Measurements from ENCODE around the gene ANKMY2.
A peak's percentile ranks its signal among the peaks of the same experiment; 100 is the strongest.

The ANKMY2 gene

DNA sequence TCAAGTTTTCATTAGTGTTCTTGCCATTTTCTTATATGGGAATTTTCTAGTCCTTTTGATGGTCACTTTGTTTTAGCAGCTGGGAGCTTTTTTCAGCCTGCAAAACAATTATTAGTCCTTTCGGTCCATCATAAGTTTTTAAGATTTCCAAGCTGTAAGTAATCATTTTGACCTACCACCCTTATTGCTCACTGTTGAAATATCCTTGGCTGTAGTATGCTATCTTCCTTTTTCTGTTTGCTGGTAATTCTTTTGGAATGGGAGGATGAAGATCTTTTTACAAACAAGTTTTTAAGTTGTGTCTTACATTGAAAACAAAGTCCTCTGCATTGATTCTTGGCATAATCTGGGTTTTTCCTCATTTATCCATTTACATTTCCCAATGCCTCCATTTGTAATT lies 24.5 kb upstream of the ANKMY2 start:
- H2AFZ ChIP-seq (ENCODE audit: low read depth, low read length): no peak overlapping the region
- no peak overlapping the region for H3K18ac ChIP-seq (ENCODE audit: low read depth in 1 of 2, low read length in 2 of 2)
- no peak overlapping the region for H2BK5ac ChIP-seq (ENCODE audit: low read depth, low read length, poor library complexity, severe bottlenecking)
- H3K27me3 ChIP-seq (ENCODE audit: control insufficient read depth in 1 of 2, insufficient read depth in 1 of 2, low read length in 2 of 2): no peaks in the 10 kb centered on the region
- H3K79me1 ChIP-seq (replicated peaks; ENCODE audit: low read length, poor library complexity, severe bottlenecking): peaks cover 10% of the 10 kb centered on the region
- no peak overlapping the region for H4K91ac ChIP-seq (ENCODE audit: low read length)
- H3K14ac ChIP-seq (ENCODE audit: low read length in 2 of 2): no peak overlapping the region
- no peaks in the 10 kb centered on the region for H3K9me3 ChIP-seq (ENCODE audit: control insufficient read depth, low read length)
- H3K23ac ChIP-seq (ENCODE audit: low read length in 2 of 2): no peak overlapping the region
- peaks cover 8 to 21% of the 10 kb centered on the region in 2 experiments for H3K36me3 ChIP-seq (ENCODE audit: control insufficient read depth in 1 of 2, insufficient read depth in 2 of 2, low read depth in 1 of 2, low read length in 2 of 2)
- DNase-seq: peak; percentile 49
- no peak overlapping the region for H4K8ac ChIP-seq (ENCODE audit: low read length)
- peak overlapping the region; percentile 90 for H3K9ac ChIP-seq (ENCODE audit: low read length)
- 63% methylated on average over 1 of the region's 1 CpG for WGBS
- H3K4me1 ChIP-seq (ENCODE audit: control insufficient read depth, insufficient read depth, low read depth, low read length): peaks cover 5% of the 10 kb centered on the region
- peak overlapping the region in 1 of 2 experiments; percentile 48 for H3K4me3 ChIP-seq (ENCODE audit: insufficient read depth in 1 of 2, low read depth in 1 of 2, low read length in 2 of 2)
- no peak overlapping the region for H2BK12ac ChIP-seq (ENCODE audit: low read length in 2 of 2)
- H2BK15ac ChIP-seq (ENCODE audit: low read depth, poor library complexity, severe bottlenecking): no peak overlapping the region
- no peak overlapping the region for H2BK120ac ChIP-seq (ENCODE audit: low read depth, low read length)
- H3K27ac ChIP-seq (ENCODE audit: low read length, poor library complexity, severe bottlenecking): no peak overlapping the region
- no peak overlapping the region for H3K4ac ChIP-seq (ENCODE audit: low read depth in 1 of 2, low read length in 2 of 2)
- no peak overlapping the region for H2AK5ac ChIP-seq (ENCODE audit: low read length, severe bottlenecking)
- H3K4me2 ChIP-seq (ENCODE audit: low read length, poor library complexity, severe bottlenecking): no peak overlapping the region

DNA sequence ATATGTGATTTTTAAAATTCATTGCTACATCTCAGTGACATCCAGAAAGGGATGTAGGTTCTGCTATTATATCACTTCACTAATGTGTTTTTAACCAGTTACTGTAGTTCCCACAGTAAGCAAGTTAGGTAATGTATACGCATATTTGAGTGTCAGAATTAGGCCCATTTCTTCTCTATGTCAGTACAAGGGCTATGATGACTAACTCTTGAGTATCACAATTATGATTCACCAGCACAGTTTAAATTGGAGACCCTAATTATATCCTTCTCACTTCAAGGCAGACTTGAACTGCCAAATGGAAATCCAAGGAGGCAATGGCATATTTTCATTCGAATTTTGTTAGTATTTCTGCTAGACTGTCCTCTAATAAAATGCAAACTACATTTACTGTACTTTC lies 24.0 kb upstream of the ANKMY2 start:
- Histone ChIP-seq H3K4me1 (ENCODE audit: control insufficient read depth, insufficient read depth, low read depth, low read length) (peaks cover 5% of the 10 kb centered on the region), H3K14ac (ENCODE audit: low read length in 2 of 2) (no peak overlapping the region), H2AK5ac (ENCODE audit: low read length, severe bottlenecking) (no peak overlapping the region), H3K18ac (ENCODE audit: low read depth in 1 of 2, low read length in 2 of 2) (no peak overlapping the region), H3K9me3 (ENCODE audit: control insufficient read depth, low read length) (no peaks in the 10 kb centered on the region), H3K27me3 (ENCODE audit: control insufficient read depth in 1 of 2, insufficient read depth in 1 of 2, low read length in 2 of 2) (no peaks in the 10 kb centered on the region), H3K27ac (ENCODE audit: low read length, poor library complexity, severe bottlenecking) (no peak overlapping the region), H3K79me1 (replicated peaks; ENCODE audit: low read length, poor library complexity, severe bottlenecking) (peaks cover 10% of the 10 kb centered on the region), H3K9ac (ENCODE audit: low read length) (peak overlapping the region; percentile 90), H4K91ac (ENCODE audit: low read length) (no peak overlapping the region), H2BK15ac (ENCODE audit: low read depth, poor library complexity, severe bottlenecking) (no peak overlapping the region), H3K23ac (ENCODE audit: low read length in 2 of 2) (no peak overlapping the region), H2BK120ac (ENCODE audit: low read depth, low read length) (no peak overlapping the region), H3K36me3 (ENCODE audit: control insufficient read depth in 1 of 2, insufficient read depth in 2 of 2, low read depth in 1 of 2, low read length in 2 of 2) (peaks cover 8 to 19% of the 10 kb centered on the region in 2 experiments), H2BK5ac (ENCODE audit: low read depth, low read length, poor library complexity, severe bottlenecking) (no peak overlapping the region), H4K8ac (ENCODE audit: low read length) (no peak overlapping the region), H2BK12ac (ENCODE audit: low read length in 2 of 2) (no peak overlapping the region), H3K4ac (ENCODE audit: low read depth in 1 of 2, low read length in 2 of 2) (no peak overlapping the region), H3K4me3 (ENCODE audit: insufficient read depth in 1 of 2, low read depth in 1 of 2, low read length in 2 of 2) (peak overlapping the region in 1 of 2 experiments; percentile 48), H2AFZ (ENCODE audit: low read depth, low read length) (no peak overlapping the region), H3K4me2 (ENCODE audit: low read length, poor library complexity, severe bottlenecking) (no peak overlapping the region)
- 79% methylated on average over 2 of the region's 2 CpGs for WGBS
- DNase-seq: peak; percentile 71

DNA sequence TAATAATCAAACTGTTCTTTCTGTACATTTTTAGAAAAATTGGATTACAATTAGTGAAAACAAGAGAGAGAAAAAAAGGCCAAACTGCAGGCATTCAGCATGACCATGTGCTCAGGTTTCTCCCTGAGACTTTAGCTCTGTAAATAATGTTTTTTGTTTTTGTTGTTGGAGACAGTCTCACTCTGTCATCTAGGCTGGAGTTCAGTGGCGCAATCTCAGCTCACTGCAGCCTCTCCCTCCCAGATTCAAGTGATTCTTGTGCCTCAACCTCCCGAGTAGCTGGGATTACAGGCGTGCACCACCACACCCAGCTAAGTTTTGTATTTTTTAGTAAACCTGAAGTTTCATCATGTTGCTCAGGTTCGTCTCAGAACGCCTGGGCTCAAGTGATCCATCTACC lies 23.4 kb upstream of the ANKMY2 start:
- peak overlapping the region; percentile 90 for H3K9ac ChIP-seq (ENCODE audit: low read length)
- H3K36me3 ChIP-seq (ENCODE audit: control insufficient read depth in 1 of 2, insufficient read depth in 2 of 2, low read depth in 1 of 2, low read length in 2 of 2): peaks cover 8 to 17% of the 10 kb centered on the region in 2 experiments
- no peak overlapping the region for H3K4me2 ChIP-seq (ENCODE audit: low read length, poor library complexity, severe bottlenecking)
- H3K79me1 ChIP-seq (replicated peaks; ENCODE audit: low read length, poor library complexity, severe bottlenecking): peaks cover 11% of the 10 kb centered on the region
- no peak overlapping the region for H2AK5ac ChIP-seq (ENCODE audit: low read length, severe bottlenecking)
- no peak overlapping the region for H3K4ac ChIP-seq (ENCODE audit: low read depth in 1 of 2, low read length in 2 of 2)
- no peak overlapping the region for H4K8ac ChIP-seq (ENCODE audit: low read length)
- peaks cover 5% of the 10 kb centered on the region for H3K4me1 ChIP-seq (ENCODE audit: control insufficient read depth, insufficient read depth, low read depth, low read length)
- H3K14ac ChIP-seq (ENCODE audit: low read length in 2 of 2): no peak overlapping the region
- H2AFZ ChIP-seq (ENCODE audit: low read depth, low read length): no peak overlapping the region
- H3K27me3 ChIP-seq (ENCODE audit: control insufficient read depth in 1 of 2, insufficient read depth in 1 of 2, low read length in 2 of 2): no peaks in the 10 kb centered on the region
- peak overlapping the region in 1 of 2 experiments; percentile 54 for H3K4me3 ChIP-seq (ENCODE audit: insufficient read depth in 1 of 2, low read depth in 1 of 2, low read length in 2 of 2)
- H4K91ac ChIP-seq (ENCODE audit: low read length): peak overlapping the region; percentile 27
- H3K9me3 ChIP-seq (ENCODE audit: control insufficient read depth, low read length): no peaks in the 10 kb centered on the region
- H2BK120ac ChIP-seq (ENCODE audit: low read depth, low read length): no peak overlapping the region
- no peak overlapping the region for H3K27ac ChIP-seq (ENCODE audit: low read length, poor library complexity, severe bottlenecking)
- H2BK5ac ChIP-seq (ENCODE audit: low read depth, low read length, poor library complexity, severe bottlenecking): no peak overlapping the region
- H2BK15ac ChIP-seq (ENCODE audit: low read depth, poor library complexity, severe bottlenecking): peak overlapping the region; percentile 26
- peak; percentile 73 for DNase-seq
- no peak overlapping the region for H3K18ac ChIP-seq (ENCODE audit: low read depth in 1 of 2, low read length in 2 of 2)
- no peak overlapping the region for H3K23ac ChIP-seq (ENCODE audit: low read length in 2 of 2)
- 89% methylated on average over 5 of the region's 5 CpGs for WGBS
- H2BK12ac ChIP-seq (ENCODE audit: low read length in 2 of 2): no peak overlapping the region

GRCh38 chr7:16668049-16668858 lies 22.7 kb upstream of the ANKMY2 start:
- H3K27ac ChIP-seq (ENCODE audit: low read length, poor library complexity, severe bottlenecking): peak overlapping the region; percentile 71
- H2BK12ac ChIP-seq (ENCODE audit: low read length in 2 of 2): no peak overlapping the region
- H3K9ac ChIP-seq (ENCODE audit: low read length): peak overlapping the region; percentile 90
- H3K18ac ChIP-seq (ENCODE audit: low read depth in 1 of 2, low read length in 2 of 2): no peak overlapping the region
- no peak overlapping the region for H3K23ac ChIP-seq (ENCODE audit: low read length in 2 of 2)
- H2AK5ac ChIP-seq (ENCODE audit: low read length, severe bottlenecking): no peak overlapping the region
- H3K79me1 ChIP-seq (replicated peaks; ENCODE audit: low read length, poor library complexity, severe bottlenecking): peaks cover 11% of the 10 kb centered on the region
- peaks cover 8 to 17% of the 10 kb centered on the region in 2 experiments for H3K36me3 ChIP-seq (ENCODE audit: control insufficient read depth in 1 of 2, insufficient read depth in 2 of 2, low read depth in 1 of 2, low read length in 2 of 2)
- H3K9me3 ChIP-seq (ENCODE audit: control insufficient read depth, low read length): no peaks in the 10 kb centered on the region
- DNase-seq: peak; percentile 100
- no peak overlapping the region for H2BK15ac ChIP-seq (ENCODE audit: low read depth, poor library complexity, severe bottlenecking)
- peak overlapping the region in 1 of 2 experiments; percentile 54 for H3K4me3 ChIP-seq (ENCODE audit: insufficient read depth in 1 of 2, low read depth in 1 of 2, low read length in 2 of 2)
- no peak overlapping the region for H3K4me2 ChIP-seq (ENCODE audit: low read length, poor library complexity, severe bottlenecking)
- no peaks in the 10 kb centered on the region for H3K27me3 ChIP-seq (ENCODE audit: control insufficient read depth in 1 of 2, insufficient read depth in 1 of 2, low read length in 2 of 2)
- no peak overlapping the region for H2BK5ac ChIP-seq (ENCODE audit: low read depth, low read length, poor library complexity, severe bottlenecking)
- no peak overlapping the region for H3K4ac ChIP-seq (ENCODE audit: low read depth in 1 of 2, low read length in 2 of 2)
- no peak overlapping the region for H4K91ac ChIP-seq (ENCODE audit: low read length)
- H3K4me1 ChIP-seq (ENCODE audit: control insufficient read depth, insufficient read depth, low read depth, low read length): peaks cover 5% of the 10 kb centered on the region
- H3K14ac ChIP-seq (ENCODE audit: low read length in 2 of 2): no peak overlapping the region
- no peak overlapping the region for H2AFZ ChIP-seq (ENCODE audit: low read depth, low read length)
- 17% methylated on average over 9 of the region's 11 CpGs for WGBS
- H2BK120ac ChIP-seq (ENCODE audit: low read depth, low read length): no peak overlapping the region
- H4K8ac ChIP-seq (ENCODE audit: low read length): no peak overlapping the region
